Frontal cortex (tissue), 4 donors: ENCODE results near the gene MICAL2. TPM values are rescaled to one million over a fixed set of nuclear protein-coding genes. Genes with fewer than 3 reads are reported as not detected.

Experiments
- DNase-seq, 2 donors: peaks; one replicate each; pipeline ENCODE4 v3.0.0; 2012; ENCODE audit warnings: low spot score in 2 of 2
- FAIRE-seq: peaks from 2 replicates; lab custom pipeline; 2012; peaks lifted over from hg19 to GRCh38; lab: Jason Lieb, UNC
- total RNA-seq: library from RNA; depleted of rRNA; stranded (reverse); fragments of >200 nt; gene quantifications from one replicate; pipeline ENCODE4 v1.2.3, GENCODE V29; 2014
- donor health status: control.
- donor health status: control.
- donor health status: control.

The MICAL2 gene
- total RNA-seq, 1 donor from 2014 or later = 14.3 TPM

DNA sequence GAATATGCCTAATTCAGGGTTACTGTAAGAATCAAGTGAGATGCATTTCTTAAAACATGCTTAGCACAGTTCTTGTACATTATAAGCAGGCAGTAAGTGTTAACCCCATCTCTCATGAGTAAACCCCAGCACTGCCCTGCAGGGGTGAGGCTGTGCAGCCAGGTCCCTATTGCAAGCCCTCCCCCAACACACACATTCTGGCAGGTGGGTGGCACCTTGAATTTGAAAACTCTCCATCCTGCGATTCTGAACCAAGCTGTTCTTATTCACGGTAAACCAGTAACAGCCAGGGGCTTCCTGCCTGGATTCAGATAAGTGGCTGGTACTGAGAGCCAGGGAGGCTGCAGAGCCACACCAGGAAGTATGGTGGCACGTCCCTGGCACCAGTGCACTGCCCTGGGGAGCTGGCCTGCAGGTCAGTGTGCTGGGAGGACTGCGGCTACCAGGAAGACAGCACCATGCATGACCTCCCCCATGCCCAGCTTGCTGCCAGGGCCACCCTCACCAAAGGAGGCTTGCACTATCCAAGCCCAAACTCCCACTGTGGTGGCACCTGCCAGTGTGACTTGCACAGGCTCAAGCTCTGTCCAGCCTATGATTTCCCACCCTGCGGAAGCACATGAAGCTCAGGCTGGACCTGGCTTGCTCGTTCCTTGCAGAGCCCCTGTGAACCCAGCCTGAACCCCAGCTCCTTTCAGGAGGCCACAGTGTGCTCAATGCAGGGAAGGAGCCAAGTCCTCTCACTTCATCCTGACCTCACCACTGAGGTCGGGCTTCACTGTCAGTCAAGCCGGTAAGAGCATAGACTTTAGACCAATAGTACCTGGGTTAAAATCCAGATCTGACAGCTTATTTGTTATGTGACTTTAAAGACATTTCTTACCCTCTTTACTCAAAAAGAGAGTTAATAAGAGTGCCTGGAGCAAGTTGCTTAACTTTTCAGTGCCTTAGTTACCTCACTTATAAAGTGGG, 88.1 kb downstream of the MICAL2 start:
- no peak for DNase-seq
- no peak for FAIRE-seq

GRCh38 chr11:12199231-12199948, 89.0 kb downstream of the MICAL2 start:
- DNase-seq = no peak
- FAIRE-seq = no peak

GRCh38 chr11:12200279-12200990, 90.0 kb downstream of the MICAL2 start:
- FAIRE-seq = no peak
- DNase-seq = no peak

DNA sequence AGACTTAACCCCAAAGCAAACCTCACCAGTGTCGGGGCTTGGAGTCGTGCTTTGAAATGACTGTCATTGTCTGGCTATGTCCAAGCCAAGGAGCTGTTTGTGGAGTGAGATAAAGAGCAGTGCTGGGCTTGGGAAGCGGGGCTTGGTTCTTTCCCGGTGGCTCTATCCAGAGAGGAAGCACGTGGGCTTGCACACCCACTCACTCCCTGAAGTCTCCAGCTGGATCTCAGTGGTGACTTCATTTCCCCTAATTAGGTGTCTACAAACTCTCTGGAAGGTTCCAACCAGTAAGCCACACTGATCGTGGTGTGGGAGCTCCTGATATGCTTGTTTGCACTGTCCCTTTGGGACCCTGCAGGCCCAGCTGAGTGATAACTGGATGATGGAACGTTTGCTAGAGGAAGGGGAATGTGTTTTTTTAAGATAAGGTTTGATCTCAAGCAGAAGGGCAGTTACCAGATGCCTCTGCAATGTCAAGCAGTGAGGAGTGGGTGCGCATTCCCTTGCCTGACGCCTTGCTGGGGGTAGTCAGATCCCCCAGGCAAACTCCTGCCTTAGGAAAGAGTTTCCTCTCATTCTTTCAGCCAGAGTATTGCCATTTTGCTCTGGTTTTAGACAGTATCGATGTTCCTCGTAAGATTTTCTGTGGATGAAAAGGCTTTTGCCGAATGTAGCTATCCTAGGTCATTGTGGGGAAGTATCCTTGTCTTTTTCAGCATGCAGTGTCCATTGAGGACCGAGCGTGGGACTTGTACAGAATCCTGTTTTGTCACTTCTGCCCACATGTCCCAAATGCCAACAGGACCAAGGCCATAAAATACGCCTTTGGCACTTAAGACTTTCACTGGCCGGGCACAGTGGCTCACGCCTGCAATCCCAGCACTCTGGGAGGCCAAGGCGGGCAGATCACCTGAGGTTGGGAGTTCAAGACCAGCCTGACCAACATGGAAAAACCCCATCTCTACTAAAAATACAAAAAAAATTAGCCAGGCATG, 90.9 kb downstream of the MICAL2 start:
- FAIRE-seq = no peak
- DNase-seq = no peak

DNA sequence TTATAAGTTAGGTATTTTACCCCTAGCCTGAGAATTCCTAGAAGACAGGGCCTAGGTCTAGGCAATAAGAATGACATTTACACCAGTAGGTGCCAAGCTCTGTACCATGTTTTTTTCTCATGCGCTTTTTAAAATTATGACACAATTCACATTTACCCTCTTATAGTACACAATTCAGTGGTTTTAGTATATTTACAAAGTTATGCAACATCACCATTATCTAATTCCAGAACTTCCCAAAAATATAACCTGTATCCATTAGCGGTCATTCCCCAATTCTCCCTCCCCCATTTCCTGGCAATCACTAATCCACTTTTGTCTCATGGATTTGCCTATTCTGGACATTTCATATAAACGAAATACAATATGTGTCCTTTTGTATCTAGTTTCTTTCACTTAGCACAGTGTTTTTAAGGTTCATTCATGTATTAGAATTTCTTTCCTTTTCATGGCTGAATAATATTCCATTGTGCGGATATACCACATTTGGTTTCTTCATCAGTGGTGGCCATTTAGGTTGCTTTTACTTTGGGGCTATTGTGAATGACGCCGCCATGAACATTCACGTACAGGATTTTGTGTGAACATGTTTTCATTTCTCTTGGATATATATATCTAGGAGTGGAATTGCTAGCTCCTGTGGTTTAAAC, 92.4 kb downstream of the MICAL2 start:
- FAIRE-seq (no peak), DNase-seq (no peak)

DNA sequence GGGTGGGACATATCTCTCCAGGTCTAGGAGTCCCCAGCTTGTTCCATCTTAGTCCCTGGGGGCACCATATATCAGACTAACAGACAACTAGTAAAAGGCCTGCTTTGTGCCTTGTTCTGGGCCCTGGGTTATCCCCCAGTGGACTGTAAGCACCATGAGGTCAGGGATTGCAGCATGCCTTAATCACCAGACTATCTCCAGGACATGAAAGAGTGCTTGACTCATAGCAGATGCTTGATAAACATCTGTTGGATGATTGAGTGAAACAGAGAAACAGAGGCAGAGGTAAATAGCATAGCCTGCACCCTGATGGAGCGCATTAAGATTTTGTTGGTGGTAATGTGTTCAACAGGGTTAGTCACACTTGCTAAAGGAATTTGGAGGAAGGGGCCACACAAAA, 94.1 kb downstream of the MICAL2 start:
- DNase-seq (no peak), FAIRE-seq (no peak)

- no peak for DNase-seq
- no peak for FAIRE-seq
These were observed 94.9 kb downstream of the MICAL2 start for GRCh38 chr11:12205330-12205729.

GRCh38 chr11:12206529-12206928, 96.1 kb downstream of the MICAL2 start:
- no peak for FAIRE-seq

GRCh38 chr11:12207384-12208150, 97.2 kb downstream of the MICAL2 start:
- DNase-seq (no peak), FAIRE-seq (no peak)

More at GRCh38 chr11:12206529-12206928, 96.1 kb downstream of the MICAL2 start:
- DNase-seq = no peak

GRCh38 chr11:12209096-12209495, 98.7 kb downstream of the MICAL2 start:
- FAIRE-seq = no peak
- DNase-seq = no peak

DNA sequence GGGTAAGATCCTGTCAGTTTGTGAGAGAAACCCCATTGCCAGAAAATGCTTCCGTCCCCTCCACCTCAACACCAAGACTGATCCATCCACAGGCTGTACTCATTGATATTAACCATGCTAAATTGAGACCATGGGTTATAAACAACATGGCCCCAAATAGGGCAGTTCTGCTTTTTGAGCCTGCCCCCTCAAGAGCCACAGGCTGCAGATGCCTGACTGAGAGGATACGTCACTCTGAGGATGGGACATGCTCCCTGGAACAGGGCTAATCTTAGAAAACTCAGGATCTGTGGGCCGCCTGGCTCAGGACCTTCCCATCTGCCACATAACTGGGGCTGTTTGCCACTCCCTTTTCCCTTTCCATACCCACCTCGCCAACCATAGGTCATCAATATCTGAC, 99.8 kb downstream of the MICAL2 start:
- DNase-seq (no peak), FAIRE-seq (no peak)

DNA sequence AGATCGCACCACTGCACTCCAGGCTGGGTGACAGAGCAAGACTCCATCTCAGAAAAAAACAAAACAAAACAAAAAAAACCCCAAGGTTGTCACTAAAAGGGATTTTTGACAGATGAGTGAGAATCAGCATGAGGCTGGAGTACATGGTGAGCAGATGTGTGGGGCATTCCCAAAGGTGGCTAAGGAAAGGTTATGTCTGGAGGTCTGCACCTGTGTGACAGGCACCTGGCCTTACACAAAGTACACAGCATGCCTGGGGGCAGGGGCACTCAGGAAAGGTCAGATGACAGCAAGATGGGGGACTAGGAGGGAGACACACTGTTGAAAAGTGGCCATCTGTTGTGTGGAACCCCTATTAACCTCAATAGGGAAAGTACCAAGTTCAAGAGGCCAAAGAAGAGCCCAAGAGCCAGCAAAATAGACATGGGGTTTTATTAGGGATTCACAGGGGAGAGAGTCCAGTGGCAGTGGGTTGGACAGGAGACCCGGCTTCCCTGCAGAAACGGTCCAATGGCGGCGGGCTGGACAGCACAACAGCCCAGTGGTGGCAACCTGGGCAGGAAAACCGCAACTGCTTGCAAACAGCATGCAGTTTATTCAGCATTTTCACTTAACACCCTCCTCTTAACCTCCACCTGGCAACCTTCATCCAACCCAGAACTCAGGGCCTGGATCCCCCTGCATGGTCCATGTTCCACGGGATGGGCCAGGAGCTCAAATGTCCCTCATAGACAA, 101.1 kb downstream of the MICAL2 start:
- FAIRE-seq (no peak), DNase-seq (no peak)

GRCh38 chr11:12212174-12212820, 101.9 kb downstream of the MICAL2 start:
- DNase-seq = no peak
- no peak for FAIRE-seq

DNA sequence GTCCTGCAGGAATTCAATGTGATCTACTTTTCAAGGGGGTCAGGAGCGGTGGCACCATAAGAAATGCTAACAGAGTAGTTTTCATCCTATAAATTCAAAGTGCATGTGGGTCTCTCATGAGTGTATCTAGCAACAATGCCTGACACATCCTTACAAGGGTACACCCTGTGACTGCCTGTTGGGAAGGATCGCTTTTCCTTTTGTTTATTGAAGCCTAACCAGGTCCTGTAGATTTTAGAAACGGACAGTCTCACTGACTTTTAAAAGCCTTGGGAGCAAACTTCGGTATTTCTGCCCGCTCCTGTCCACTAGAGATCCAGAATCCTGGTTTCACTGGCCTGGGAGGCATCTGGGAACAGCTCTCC, 102.4 kb downstream of the MICAL2 start:
- no peak for FAIRE-seq
- DNase-seq = no peak

DNA sequence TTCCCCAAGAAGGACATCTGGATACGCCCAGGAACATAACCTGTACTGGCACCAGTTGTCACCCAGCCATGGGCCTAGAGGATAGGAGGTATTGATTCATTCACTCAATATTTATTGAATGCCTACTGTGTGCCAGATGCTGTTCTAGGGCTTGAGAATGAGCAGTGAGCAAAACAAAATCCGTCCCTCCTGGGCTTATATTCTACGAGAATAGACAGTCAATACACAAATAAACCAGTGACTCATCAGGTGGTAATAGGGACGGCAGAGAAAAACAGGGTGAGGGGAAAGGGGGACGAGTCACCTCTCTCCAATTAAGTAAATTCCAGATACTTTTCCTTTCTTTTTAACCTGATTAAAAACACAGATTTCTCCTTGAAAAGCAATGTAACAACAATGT, 103.5 kb downstream of the MICAL2 start:
- no peak for FAIRE-seq

DNA sequence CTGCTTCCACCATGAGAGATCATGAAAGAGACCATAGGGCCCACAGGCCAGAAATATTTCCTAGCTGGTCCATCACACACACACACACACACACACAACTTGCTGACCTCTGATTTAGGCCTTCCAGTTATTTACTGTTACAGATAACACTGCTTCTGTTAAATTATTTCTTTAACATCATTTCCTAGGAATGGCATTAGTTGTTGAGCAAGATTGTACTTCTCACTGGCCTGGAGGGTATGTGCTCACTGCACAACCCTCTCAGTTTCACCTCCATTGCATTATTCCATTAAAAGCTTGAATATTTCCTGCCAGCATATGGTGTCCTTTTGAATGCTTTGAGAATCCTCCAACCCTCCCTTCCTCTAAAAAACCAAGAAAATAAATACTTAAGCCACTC, 104.4 kb downstream of the MICAL2 start:
- FAIRE-seq (no peak), DNase-seq (no peak)

More for the DNA sequence above, 103.5 kb downstream of the MICAL2 start:
- DNase-seq = no peak

- FAIRE-seq = no peak
- no peak for DNase-seq
These were observed 104.8 kb downstream of the MICAL2 start for GRCh38 chr11:12215181-12215593.
